Measurements from ENCODE around the gene PRSS58. TPM values are rescaled to one million over a fixed set of nuclear protein-coding genes. Genes with fewer than 3 reads are reported as not detected.

Gene PRSS58
- total and polyA plus RNA-seq, 2 of the 8 experiments (the other 6 are each of a cell fraction or from before 2014, with no cell fraction given): not detected

GRCh38 chr7:142231716-142232115 lies 26.1 kb downstream of the PRSS58 start:
- H4K91ac ChIP-seq (replicated peaks; ENCODE audit: insufficient read length, low read length): no peak overlapping the region
- no peak overlapping the region for H3K56ac ChIP-seq (replicated peaks; ENCODE audit: insufficient read length, low read depth, low read length)
- H3K36me3 ChIP-seq (ENCODE audit: control insufficient read depth in 2 of 4, insufficient read depth in 4 of 4, low read length in 3 of 4): no peaks in the 10 kb centered on the region
- peak; percentile 29 to 69 for DNase-seq (ENCODE audit: low read depth in 1 of 2, low spot score in 2 of 2)
- no peak overlapping the region for H3K18ac ChIP-seq (ENCODE audit: extremely low read depth, low read length)
- no peak overlapping the region for H4K5ac ChIP-seq (ENCODE audit: insufficient read length, low read depth, low read length)
- no peaks in the 10 kb centered on the region for H3K79me1 ChIP-seq (ENCODE audit: low read depth, low read length)
- no peaks in the 10 kb centered on the region for H3K79me2 ChIP-seq (ENCODE audit: control insufficient read depth in 1 of 2, insufficient read depth in 2 of 2, low read length in 2 of 2)
- H3K4me3 ChIP-seq (ENCODE audit: extremely low read depth in 1 of 4, insufficient read depth in 2 of 4, low read depth in 3 of 4, low read length in 4 of 4): no peak overlapping the region
- no peak overlapping the region for H3K27ac ChIP-seq (ENCODE audit: low read depth, low read length)
- WGBS, 2 experiments (ENCODE audit: extremely low coverage in 1 of 2, insufficient coverage in 1 of 2, insufficient read length in 1 of 2, insufficient replicate concordance in 2 of 2, low coverage in 1 of 2, low lambda C conversion rate in 2 of 2, missing lambda C conversion rate in 1 of 2): 57% methylated on average over 7 of the region's 7 CpGs; no CpG with 5 or more reads in 1 of the 2 experiments
- no peak overlapping the region for H4K8ac ChIP-seq (ENCODE audit: extremely low read depth, insufficient read depth, low read length)
- no peak overlapping the region for H3K4ac ChIP-seq (replicated peaks; ENCODE audit: insufficient read length, low read depth, low read length)
- no peak overlapping the region for H2BK5ac ChIP-seq (ENCODE audit: low read depth, low read length)
- H2BK20ac ChIP-seq (ENCODE audit: low read length): no peak overlapping the region
- H3K23me2 ChIP-seq (ENCODE audit: low read depth, low read length): no peaks in the 10 kb centered on the region
- no peaks in the 10 kb centered on the region for H4K20me1 ChIP-seq (replicated peaks in 1 of 2; ENCODE audit: control insufficient read depth in 1 of 2, insufficient read depth in 2 of 2, low read length in 2 of 2)
- no peak overlapping the region for H2BK12ac ChIP-seq (ENCODE audit: low read depth, low read length)
- CTCF ChIA-PET (ENCODE audit: partially characterized antibody): interaction anchor here (0.6 to 3.6 kb wide), 16 partner anchors 8 to 648 kb away, joined by 3 to 20 read pairs (median 4); no protein-coding TSS in a partner anchor
- H2BK120ac ChIP-seq (replicated peaks; ENCODE audit: low read depth, low read length): no peak overlapping the region
- POLR2A ChIA-PET (ENCODE audit: partially characterized antibody): interaction anchor here (0.6 kb wide), 1 partner anchor 1171 kb away, joined by 4 read pairs; no protein-coding TSS in a partner anchor
- 0 out of 2 replicates have a peak overlapping the region, but pooled peaks have one; percentile 81 for H2AFZ ChIP-seq (ENCODE audit: low read length)
- H3K9ac ChIP-seq (replicated peaks in 1 of 4; ENCODE audit: extremely low read depth in 1 of 4, low read depth in 3 of 4, low read length in 3 of 4): no peak overlapping the region
- no peaks in the 10 kb centered on the region for H3K27me3 ChIP-seq (replicated peaks in 1 of 4; ENCODE audit: control insufficient read depth in 3 of 4, extremely low read depth in 1 of 4, insufficient read depth in 3 of 4, low read length in 3 of 4)
- no peak for FAIRE-seq
- peaks cover 0 to 2% (median under 1%) of the 10 kb centered on the region in 4 experiments; a peak in 1 of 7 replicates for H3K4me1 ChIP-seq (replicated peaks in 1 of 4; ENCODE audit: control insufficient read depth in 3 of 4, insufficient read depth in 4 of 4, low read length in 3 of 4)
- H3K14ac ChIP-seq (ENCODE audit: insufficient read length): no peak overlapping the region
- no peak overlapping the region for H2AK5ac ChIP-seq (ENCODE audit: low read depth, low read length)
- H3K23ac ChIP-seq (ENCODE audit: insufficient read length): no peak overlapping the region
- no peak overlapping the region for H2BK15ac ChIP-seq (ENCODE audit: low read length)
- H3K4me2 ChIP-seq (ENCODE audit: insufficient read depth in 1 of 2, low read depth in 2 of 2, low read length in 2 of 2): no peak overlapping the region
- peaks cover 2 to 3% of the 10 kb centered on the region in 2 experiments; a peak in 2 of 4 replicates for H3K9me3 ChIP-seq (ENCODE audit: insufficient read depth in 2 of 2, low read depth in 1 of 2, low read length in 1 of 2)
- TF ChIP-seq, protein P1, sequence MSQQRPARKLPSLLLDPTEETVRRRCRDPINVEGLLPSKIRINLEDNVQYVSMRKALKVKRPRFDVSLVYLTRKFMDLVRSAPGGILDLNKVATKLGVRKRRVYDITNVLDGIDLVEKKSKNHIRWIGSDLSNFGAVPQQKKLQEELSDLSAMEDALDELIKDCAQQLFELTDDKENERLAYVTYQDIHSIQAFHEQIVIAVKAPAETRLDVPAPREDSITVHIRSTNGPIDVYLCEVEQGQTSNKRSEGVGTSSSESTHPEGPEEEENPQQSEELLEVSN (IDR thresholded peaks at IDR 0.05): 0 out of 2 replicates have a peak, but pooled peaks have one; percentile 37
- no peak for TF ChIP-seq CBX5 (IDR thresholded peaks at IDR 0.05; ENCODE audit: low read depth, low read length)
- TF ChIP-seq RAD21 (IDR thresholded peaks at IDR 0.05 in 1 of 2, conservative IDR thresholded peaks at IDR 0.05 in 1 of 2; ENCODE audit: low read depth in 2 of 2, low read length in 2 of 2): peak; percentile 31 to 51; a peak in 3 of 4 replicates
- TF ChIP-seq JUND (IDR thresholded peaks at IDR 0.05; ENCODE audit: low read length): no peak
- no peak for TF ChIP-seq ZNF274 (IDR thresholded peaks at IDR 0.05; ENCODE audit: borderline replicate concordance, extremely low read depth, low read length)
- TF ChIP-seq, protein P2, sequence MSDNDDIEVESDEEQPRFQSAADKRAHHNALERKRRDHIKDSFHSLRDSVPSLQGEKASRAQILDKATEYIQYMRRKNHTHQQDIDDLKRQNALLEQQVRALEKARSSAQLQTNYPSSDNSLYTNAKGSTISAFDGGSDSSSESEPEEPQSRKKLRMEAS (IDR thresholded peaks at IDR 0.05): peak; percentile 78
- TF ChIP-seq KDM4A (IDR thresholded peaks at IDR 0.05; ENCODE audit: low read depth, low read length, severe bottlenecking): no peak
- peak; percentile 63 to 75 (median 68) for TF ChIP-seq CTCF (IDR thresholded peaks at IDR 0.05; ENCODE audit: control extremely low read depth in 1 of 3, insufficient read depth in 1 of 3, low read depth in 1 of 3, low read length in 3 of 3)
